Measurements from ENCODE around the gene FOXN4.

- TF ChIP-seq CTCF (conservative IDR thresholded peaks at IDR 0.05 in 1 of 2, IDR thresholded peaks at IDR 0.05 in 1 of 2; ENCODE audit: low read depth in 1 of 2, low read length in 2 of 2) = no peak
- TF ChIP-seq EZH2 (IDR thresholded peaks at IDR 0.05; ENCODE audit: low read length, missing control alignments) = no peak
Measured at GRCh38 chr12:109329003-109329402, 19.9 kb upstream of the FOXN4 start.

Data from fibroblast of lung (primary cell).